ENCODE measurements around the gene FLNA. TPM values are rescaled to one million over a fixed set of nuclear protein-coding genes. Genes with fewer than 3 reads are reported as not detected.

Gene FLNA
- total RNA-seq, 1 experiment from 2014 or later, result 1,210 TPM

GRCh38 chrX:154376774-154377173 lies 2.3 kb upstream of the FLNA start:
- Histone ChIP-seq H3K27ac (ENCODE audit: low read depth, low read length, poor library complexity, severe bottlenecking) (no peak overlapping the region), H3K9me3 (ENCODE audit: low read depth, low read length, poor library complexity, severe bottlenecking) (no peaks in the 10 kb centered on the region), H3K27me3 (replicated peaks; ENCODE audit: insufficient read depth, low read depth, low read length, poor library complexity) (no peaks in the 10 kb centered on the region), H3K4me1 (ENCODE audit: insufficient read depth, low read length, poor library complexity, severe bottlenecking) (peaks cover 16% of the 10 kb centered on the region), H3K4me3 (ENCODE audit: low read depth, low read length, poor library complexity, severe bottlenecking) (no peak overlapping the region), H3K36me3 (ENCODE audit: insufficient read depth, low read length, poor library complexity, severe bottlenecking) (no peaks in the 10 kb centered on the region)
- BruUV-seq (replicated peaks), result no TSS peak
- DNase-seq (ENCODE audit: low spot score), result no peak
- TF ChIP-seq, protein P1, sequence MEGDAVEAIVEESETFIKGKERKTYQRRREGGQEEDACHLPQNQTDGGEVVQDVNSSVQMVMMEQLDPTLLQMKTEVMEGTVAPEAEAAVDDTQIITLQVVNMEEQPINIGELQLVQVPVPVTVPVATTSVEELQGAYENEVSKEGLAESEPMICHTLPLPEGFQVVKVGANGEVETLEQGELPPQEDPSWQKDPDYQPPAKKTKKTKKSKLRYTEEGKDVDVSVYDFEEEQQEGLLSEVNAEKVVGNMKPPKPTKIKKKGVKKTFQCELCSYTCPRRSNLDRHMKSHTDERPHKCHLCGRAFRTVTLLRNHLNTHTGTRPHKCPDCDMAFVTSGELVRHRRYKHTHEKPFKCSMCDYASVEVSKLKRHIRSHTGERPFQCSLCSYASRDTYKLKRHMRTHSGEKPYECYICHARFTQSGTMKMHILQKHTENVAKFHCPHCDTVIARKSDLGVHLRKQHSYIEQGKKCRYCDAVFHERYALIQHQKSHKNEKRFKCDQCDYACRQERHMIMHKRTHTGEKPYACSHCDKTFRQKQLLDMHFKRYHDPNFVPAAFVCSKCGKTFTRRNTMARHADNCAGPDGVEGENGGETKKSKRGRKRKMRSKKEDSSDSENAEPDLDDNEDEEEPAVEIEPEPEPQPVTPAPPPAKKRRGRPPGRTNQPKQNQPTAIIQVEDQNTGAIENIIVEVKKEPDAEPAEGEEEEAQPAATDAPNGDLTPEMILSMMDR (conservative IDR thresholded peaks at IDR 0.05; ENCODE audit: low read depth, low read length), result no peak
- no peak for TF ChIP-seq EZH2 (IDR thresholded peaks at IDR 0.05; ENCODE audit: borderline replicate concordance, low read depth, low read length, poor library complexity, severe bottlenecking)
- POLR2A ChIA-PET (ENCODE audit: low non-redundant PET), result no interaction called here
- intact Hi-C loops (cut with micrococcal nuclease; ENCODE audit: unreplicated experiment), result no loop called here
- CTCF ChIA-PET, result no interaction called here

- H3K36me3 ChIP-seq (ENCODE audit: insufficient read depth, low read length, poor library complexity, severe bottlenecking), result no peaks in the 10 kb centered on the region
- intact Hi-C loops (cut with micrococcal nuclease; ENCODE audit: unreplicated experiment), result no loop called here
- CTCF ChIA-PET, result no interaction called here
- peaks cover 16% of the 10 kb centered on the region for H3K4me1 ChIP-seq (ENCODE audit: insufficient read depth, low read length, poor library complexity, severe bottlenecking)
- no peak for DNase-seq (ENCODE audit: low spot score)
- no TSS peak for BruUV-seq (replicated peaks)
- TF ChIP-seq, protein P1 (conservative IDR thresholded peaks at IDR 0.05; ENCODE audit: low read depth, low read length), result no peak
- no peak for TF ChIP-seq EZH2 (IDR thresholded peaks at IDR 0.05; ENCODE audit: borderline replicate concordance, low read depth, low read length, poor library complexity, severe bottlenecking)
- no peaks in the 10 kb centered on the region for H3K27me3 ChIP-seq (replicated peaks; ENCODE audit: insufficient read depth, low read depth, low read length, poor library complexity)
- H3K27ac ChIP-seq (ENCODE audit: low read depth, low read length, poor library complexity, severe bottlenecking), result peak overlapping the region; percentile 76
- POLR2A ChIA-PET (ENCODE audit: low non-redundant PET), result no interaction called here
- H3K4me3 ChIP-seq (ENCODE audit: low read depth, low read length, poor library complexity, severe bottlenecking), result no peak overlapping the region
- H3K9me3 ChIP-seq (ENCODE audit: low read depth, low read length, poor library complexity, severe bottlenecking), result no peaks in the 10 kb centered on the region
Measured at GRCh38 chrX:154375156-154375504, 696 bp upstream of the FLNA start.

GRCh38 chrX:154373340-154374306 lies 811 bp downstream of the FLNA start:
- intact Hi-C loops (cut with micrococcal nuclease; ENCODE audit: unreplicated experiment), result no loop called here
- no peak for TF ChIP-seq EZH2 (IDR thresholded peaks at IDR 0.05; ENCODE audit: borderline replicate concordance, low read depth, low read length, poor library complexity, severe bottlenecking)
- TF ChIP-seq, protein P1 (conservative IDR thresholded peaks at IDR 0.05; ENCODE audit: low read depth, low read length), result peak; percentile 75
- peak overlapping the region; percentile 76 for H3K27ac ChIP-seq (ENCODE audit: low read depth, low read length, poor library complexity, severe bottlenecking)
- peak overlapping the region; percentile 46 for H3K4me3 ChIP-seq (ENCODE audit: low read depth, low read length, poor library complexity, severe bottlenecking)
- no peaks in the 10 kb centered on the region for H3K36me3 ChIP-seq (ENCODE audit: insufficient read depth, low read length, poor library complexity, severe bottlenecking)
- ChIA-PET CTCF (interaction anchor here (0.6 to 1.3 kb wide), 6 partner anchors 10 to 446 kb away, joined by 3 to 8 read pairs (median 4); no protein-coding TSS in a partner anchor), POLR2A (ENCODE audit: low non-redundant PET) (no interaction called here)
- H3K4me1 ChIP-seq (ENCODE audit: insufficient read depth, low read length, poor library complexity, severe bottlenecking), result peaks cover 16% of the 10 kb centered on the region
- no peaks in the 10 kb centered on the region for H3K9me3 ChIP-seq (ENCODE audit: low read depth, low read length, poor library complexity, severe bottlenecking)
- BruUV-seq (replicated peaks), result no TSS peak
- peak; percentile 81 for DNase-seq (ENCODE audit: low spot score)
- no peaks in the 10 kb centered on the region for H3K27me3 ChIP-seq (replicated peaks; ENCODE audit: insufficient read depth, low read depth, low read length, poor library complexity)

Data from A673 (cell line).